NOMO-1 (cell line): ENCODE measurements around the gene PADI2.

Source experiments
- DNase-seq, 2 experiments: peaks; one replicate each; lab custom pipeline; 2025; ENCODE audit not compliant: unreplicated experiment in 2 of 2; lab: John Stamatoyannopoulos, UW

The PADI2 gene

DNA sequence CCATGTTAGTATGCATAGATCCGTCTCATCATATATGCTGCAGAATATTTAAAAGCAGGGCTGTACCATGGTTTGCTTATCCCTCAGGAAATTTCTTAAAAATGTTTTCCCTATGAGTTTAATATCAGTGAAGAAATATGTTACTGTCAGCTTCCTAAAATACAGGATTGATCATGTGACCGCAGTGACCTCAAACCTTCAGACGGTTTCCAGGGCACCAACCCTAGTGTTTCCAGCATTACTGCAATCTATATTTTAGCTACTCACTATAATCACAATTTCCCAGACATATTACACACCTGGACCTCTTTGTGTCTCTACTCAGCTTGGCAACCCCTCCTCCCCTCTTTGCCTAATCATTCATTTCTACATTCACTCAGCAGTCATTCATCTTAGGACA lies 57.8 kb downstream of the PADI2 start:
- peak in 1 of 2 experiments; percentile 46 for DNase-seq

DNA sequence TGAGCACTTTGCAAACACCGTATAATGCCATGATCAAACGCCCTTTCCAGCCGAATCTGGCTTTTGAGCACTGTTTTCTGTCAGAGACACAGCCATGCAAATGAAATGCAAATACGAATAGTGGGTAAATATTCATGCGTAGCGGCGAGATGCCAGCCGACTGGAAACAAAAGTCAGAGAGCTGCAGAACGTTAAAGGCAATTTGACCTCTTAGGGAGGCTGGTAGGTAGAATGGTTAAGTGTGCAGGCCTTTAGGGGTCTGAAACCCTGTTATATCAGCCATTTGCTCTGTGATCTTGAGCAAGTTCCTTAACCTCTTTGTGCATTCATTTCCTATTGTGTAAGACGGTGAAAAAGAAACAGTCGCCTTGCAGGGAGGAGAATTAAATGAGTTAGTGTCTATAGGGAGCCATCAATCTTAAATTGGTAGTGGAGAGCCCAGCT lies 58.9 kb downstream of the PADI2 start:
- peak; percentile 65 to 92 for DNase-seq

DNA sequence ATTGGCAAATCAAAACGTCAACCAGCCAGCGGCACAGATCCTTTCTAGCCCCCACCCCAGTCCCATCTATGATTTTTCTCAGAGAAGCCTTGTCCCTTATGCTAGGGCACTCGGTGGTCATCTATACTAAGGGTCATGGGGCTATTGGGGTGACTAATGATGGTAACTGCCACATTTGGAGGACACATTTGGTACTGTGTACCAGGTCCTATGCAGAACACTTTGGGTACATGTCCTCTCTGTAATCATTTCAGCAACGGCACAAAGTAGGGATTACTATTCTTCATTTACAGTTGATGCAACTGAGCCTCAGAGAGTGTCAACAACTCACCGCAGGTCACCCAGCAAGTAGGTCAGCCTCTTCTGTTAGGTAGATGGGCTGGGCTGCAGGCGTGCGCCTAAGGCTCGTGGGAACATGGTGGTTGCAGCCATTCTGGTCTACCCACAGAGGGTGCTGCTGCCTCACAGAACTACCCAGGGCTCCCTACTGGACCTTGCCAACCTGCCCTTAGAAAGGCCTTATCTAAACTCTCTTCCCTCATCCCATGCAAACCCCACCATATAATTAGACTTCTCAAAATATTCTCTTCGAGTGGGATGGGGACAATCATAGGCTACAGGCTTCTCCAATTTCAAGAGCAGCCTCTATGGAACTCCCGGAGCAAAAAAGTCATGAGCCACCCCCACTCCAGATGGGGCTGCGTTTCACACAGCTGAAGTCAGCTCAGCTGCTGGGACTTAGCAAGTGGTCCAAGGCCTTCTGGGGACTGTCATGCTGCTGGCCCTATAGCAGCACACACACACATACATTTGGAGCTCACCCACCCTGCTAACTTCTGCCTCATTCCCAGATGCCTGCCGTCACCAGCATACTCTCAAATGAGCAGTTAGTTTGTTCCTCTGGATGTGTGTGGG lies 59.6 kb downstream of the PADI2 start:
- DNase-seq = peak; percentile 70 to 89

DNA sequence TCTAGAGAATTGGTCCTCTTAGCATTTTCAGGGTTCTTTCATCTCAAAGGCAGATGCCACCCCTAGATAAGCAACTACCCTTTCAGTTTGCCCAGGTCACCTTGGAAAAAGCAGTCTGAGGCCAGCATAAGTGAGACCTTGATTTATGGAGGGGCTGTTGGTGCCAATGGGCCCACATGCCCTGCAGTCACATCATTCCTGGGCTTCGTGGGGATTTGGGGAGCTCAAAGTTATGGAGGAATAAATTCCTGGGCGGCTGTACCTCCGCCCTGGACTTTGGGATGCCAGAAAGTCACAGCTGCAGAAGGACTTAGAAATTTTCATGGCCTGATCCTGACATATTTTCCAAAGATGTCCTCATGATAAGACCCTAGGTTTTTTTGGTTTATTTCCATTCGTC lies 62.7 kb downstream of the PADI2 start:
- DNase-seq = no peak

DNA sequence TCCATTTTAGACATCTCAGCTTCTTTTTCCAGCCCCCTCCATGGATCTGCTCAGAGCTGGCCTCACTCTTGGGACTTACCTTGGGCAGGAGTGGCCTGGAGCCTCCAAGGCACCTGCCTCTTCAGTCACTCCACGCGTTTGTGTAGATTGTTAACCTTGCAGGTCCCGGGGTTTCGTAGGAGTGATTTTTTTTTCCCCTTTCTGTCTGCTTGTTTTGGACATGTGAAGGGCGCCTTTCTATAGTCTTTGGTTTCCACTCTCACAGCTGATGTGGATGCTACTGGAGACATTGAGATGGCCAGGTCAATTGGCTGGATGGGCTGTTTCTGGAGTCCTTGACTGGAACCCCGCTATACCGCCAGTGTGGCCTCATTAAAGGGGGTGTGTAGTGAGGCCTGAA lies 63.5 kb downstream of the PADI2 start:
- DNase-seq = no peak

DNA sequence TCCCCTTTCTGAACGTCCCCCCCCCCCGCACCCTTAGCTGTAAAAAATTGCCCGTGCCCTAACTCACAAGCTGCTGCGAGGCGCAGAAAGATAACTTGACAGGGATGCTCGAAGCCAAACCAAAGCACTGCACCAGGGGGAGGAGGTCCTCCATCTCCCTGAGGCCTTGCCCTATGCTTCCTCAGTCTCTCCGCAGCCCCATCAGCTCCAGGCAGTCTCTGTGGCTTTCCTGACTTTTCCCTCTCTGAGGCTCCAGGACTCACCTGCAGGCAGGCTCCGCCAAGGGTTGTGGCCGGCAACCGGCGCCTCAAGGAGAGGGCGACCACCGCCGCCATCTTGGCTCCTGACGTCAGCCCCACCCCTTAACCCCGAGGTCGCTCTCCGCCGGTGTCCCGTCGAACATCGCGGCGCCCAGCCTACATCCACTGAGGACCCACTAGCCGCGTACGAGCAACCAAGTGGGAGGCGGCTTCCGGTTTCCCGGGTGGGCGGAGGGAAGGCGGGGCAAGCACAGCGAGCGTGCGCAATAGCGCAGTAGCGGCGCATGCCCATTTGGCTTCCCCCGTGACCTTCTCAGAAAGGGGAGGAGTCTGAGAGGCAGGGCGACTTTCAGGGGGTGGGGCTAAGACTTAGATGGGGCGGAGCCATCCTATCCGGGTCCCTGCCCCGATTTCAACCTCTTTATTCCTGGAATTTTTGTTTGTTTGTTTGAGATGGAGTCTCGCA lies 65.4 kb downstream of the PADI2 start, which contains the start of gene SDHB:
SDHB (minus strand) TSS at position 348 of the 726 bp plus-strand sequence; CDS start at position 335, 13 bp downstream.
- DNase-seq = peak; percentile 95 to 96

DNA sequence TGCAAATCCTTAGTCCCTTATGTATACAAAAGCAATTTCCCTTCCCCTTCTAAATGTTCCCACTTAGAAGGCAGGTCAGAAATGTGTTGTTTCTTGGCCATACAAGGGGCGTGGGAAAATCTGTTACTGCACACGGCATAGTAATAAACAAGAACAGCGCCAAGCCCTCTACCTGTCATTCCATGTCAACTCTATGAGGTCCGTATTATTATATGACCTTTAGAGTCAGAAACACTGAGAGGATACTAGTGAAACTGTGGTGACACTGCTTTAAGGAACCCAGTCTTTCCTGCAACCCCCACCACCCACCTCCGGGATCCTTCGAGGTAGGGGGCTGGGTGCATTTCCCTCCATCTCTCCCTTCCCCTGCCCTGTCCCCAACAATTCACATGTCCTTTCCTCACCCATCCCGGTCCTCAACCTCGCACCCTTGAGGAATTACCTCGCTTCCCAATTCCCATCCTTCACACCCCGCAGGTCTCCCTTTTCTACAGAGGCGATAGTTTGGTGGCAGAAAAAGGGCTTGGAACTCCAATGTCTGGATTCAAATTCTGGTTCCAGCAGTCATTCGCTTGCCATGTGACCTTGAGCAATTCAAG lies 66.1 kb downstream of the PADI2 start:
- no peak for DNase-seq

DNA sequence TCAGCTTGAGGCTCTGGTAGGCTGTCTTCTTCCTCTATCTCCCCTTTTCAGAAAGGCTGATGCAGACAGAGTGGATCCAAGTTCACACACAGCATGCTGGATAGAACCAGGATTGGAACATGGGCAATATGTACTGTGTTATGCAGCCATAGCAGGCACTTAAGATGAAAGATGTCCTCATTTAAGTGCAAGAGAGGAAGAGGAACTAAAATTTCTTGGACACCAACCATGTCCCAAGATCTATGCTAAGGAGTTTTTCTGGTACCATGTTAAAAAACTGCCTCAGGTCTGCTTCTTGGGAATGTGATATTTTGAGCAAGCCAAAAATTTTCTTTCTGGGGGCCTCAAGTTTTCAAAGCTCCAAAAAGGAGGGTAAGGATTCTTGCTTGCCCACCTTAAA lies 66.6 kb downstream of the PADI2 start:
- peak in 1 of 2 experiments; percentile 33 for DNase-seq

DNA sequence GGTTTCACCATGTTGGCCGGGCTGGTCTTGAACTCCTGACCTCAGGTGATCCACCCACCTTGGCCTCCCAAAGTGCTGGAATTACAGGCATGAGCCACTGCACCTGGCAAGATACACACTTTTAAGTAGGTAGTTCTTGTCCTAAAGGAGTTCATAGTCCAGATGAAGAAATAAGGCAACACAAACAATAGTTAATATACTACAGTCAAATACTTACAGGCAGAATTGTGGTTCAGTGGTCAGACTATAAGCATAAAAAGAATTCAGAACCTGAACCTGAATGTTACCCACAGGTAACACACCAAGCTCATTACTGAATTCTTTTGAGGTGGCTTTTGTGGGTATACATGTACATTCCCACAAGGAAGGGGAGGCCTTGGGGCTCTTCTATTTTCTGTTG lies 67.2 kb downstream of the PADI2 start:
- no peak for DNase-seq

DNA sequence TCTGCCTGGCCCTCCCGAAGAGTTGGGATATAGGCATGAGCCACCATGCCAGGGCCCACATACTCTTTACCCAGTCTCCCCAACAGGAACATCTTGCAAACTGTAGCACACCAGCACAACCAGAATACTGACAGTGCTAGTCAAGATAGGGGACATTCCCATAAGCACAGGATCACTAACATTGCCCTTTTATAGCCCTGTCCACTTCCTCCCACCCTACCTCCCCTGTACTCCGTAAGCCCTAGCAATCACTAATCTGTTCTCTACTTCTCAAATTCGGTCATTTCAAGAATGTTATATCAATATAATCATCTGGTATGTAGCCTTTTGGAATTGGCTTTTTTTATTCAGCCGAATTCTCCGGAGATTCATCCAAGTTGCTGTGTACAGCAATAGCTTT lies 71.3 kb downstream of the PADI2 start:
- no peak for DNase-seq

DNA sequence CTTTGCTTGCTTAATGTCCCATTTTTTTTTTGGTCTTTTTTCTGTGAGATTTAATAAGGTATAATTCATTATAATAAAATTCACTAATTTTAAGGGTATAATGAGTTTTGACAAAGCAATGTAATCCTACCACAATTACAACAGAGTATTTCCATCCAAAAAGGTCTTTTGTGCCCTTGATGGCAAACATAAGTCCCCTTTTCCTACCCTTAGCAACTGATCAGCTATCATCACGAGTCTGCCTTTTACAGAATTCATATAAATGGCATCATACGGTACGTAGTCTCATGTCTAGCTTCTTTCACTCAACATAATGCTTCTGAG lies 73.0 kb downstream of the PADI2 start:
- DNase-seq = no peak

DNA sequence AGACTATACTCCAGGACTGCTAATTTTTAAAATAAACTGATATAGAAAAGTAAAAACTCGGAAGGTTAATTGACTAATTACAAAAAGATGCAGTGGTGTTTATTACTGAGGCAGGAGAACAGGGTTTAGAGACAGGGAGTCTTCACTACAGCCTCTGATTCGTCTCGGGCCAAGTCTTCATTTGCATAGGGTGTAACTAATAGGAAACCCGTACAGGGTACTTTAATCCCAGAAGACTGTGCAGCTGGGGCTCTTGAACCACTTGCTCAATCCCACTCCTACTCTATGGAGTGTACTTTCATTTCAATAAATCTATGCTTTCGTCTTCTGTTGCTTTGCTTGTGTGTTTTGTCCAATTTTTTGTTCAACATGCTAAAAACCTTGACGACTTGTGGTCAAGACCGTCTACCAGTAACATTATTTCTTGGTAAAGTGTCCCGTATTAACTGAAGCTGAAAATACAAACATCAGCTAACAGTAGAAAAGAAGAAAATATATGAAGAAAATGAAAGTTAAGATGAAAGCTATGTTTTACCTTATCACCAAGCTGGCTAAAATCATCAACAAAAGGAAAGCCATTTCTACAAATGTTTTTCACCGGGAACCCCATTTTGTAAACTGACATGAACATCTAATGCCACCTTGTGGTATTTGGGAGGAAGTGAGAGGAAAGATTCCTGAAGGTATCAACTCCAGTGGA lies 73.5 kb downstream of the PADI2 start:
- peak in 1 of 2 experiments; percentile 48 for DNase-seq

DNA sequence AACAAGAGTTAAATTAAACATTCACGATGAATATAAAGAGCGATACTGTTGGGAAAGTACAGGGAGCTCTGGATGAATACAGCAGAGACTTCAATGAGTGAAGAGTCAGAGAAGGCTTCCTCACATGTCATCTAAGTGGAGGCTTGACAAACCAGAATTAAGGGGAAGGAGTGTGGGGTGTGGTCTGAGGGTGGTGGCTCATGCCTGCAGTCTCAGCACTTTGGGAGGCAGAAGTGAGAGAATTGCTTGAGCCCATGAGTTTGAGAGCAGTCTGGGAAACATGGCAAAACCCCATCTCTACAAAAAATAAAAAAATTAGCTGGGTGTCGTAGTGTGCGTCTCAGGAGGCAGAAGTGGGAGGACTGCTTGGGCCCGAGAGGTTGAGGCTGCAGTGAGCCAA lies 74.1 kb downstream of the PADI2 start:
- no peak for DNase-seq

DNA sequence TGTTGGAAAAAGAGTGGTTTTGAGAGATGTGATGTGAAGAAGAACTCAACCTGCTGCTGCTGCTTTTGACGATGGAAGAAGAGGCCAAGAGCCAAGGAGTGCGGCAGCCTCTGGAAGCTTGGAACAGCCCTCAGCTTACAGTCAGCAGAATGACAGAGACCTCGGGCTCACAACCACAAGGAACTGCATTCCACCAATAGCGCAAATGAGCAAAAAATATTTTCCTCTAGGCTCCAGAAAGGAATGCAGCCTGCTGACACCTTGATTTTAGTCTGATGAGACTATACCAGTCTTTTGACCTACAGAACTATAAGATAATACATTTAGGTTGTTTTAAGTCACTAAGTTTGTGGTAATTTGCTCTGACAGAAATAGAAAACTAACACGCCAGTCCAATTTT lies 75.6 kb downstream of the PADI2 start:
- DNase-seq = no peak

DNA sequence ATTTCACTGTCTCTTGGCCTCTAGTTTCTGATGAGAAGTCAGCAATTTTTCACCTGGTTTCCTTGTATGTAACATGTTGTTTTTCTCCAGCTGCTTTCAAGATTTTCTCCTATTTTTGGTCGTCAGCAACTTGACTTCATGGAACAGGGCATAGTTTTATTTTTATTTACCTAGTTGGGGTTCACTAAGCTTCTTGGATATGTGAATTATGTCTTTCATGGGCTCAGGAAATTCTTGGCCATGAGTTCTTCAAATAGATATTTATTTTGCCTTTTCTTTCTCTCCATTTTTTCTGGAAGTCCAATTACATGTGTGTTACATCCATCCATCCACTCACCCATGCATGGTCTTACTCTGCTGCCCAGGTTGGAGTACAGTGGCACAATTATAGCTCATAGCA lies 79.1 kb downstream of the PADI2 start:
- DNase-seq = no peak

DNA sequence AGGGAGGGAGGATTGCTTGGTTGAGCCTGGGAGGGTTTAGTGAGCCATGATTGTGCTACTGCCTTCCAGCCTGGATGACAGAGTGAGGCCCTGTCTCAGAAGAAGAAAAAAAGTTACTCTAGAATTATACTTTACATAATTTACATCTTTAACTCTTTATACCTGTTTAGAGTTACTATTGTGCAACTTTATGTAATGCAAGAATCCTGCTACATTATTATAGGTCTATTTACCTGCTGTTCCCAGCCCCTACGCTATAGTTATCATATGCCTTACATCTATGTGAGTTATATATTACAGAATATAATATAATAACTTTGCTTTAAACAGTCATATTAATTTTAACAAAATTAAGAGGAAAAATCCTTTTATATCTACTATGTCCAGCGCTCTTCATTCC lies 79.7 kb downstream of the PADI2 start:
- no peak for DNase-seq

DNA sequence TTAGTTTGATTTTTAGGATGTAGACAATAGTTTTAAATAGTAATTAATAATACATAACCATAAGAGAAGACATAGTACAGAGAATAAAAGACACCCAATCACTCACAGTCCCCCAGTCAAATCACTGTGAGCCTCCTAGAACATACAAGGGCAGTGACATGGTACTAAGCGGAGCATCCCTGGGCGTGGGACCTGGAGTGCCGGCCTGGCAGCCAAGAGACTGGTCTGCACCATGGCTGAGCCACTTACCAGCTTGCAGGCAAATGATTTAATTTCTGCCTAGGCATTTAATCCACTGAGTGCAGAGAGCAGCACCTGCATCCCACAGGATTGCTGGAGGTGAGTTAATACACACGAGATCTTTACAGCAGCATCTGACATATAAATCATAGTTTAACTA lies 85.8 kb downstream of the PADI2 start:
- DNase-seq = no peak

DNA sequence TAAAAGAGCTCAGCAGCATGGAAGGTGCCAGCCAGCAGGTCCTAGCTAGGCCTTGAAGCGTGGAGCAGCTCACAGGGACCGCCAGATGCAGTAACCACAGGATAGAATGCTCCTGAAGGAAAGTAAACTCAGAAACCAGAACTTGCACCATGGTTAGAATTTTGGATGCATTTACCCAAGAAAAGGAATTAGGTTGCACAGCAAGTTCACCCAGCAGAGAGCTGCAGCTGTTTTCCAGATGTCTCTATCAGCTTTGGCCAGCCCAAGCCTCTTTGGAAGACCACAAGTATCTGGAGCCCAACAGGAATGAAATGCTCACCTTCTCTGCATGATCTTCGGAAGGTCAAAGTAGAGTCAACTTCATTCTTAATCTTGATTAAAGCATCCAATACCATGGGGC lies 86.5 kb downstream of the PADI2 start:
- no peak for DNase-seq

DNA sequence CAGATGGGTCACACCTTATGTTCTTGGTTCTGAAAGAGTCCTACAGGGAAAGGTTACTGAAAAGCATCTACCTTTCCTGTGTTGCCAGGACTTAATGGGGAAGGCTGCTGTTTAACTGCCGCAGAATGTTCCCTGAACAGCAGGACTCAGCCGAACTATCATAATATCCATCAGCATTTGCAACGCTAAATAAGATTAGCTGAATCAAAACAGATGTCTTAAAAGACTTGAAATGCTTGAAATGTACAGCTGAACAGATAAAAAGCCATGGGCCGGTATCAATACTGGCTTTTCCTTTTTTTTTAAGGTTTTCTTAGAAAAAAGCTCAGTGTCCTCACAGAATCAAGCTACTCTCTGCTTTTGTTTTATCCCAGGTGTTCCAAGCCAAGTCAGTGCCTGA lies 87.8 kb downstream of the PADI2 start:
- DNase-seq = no peak

DNA sequence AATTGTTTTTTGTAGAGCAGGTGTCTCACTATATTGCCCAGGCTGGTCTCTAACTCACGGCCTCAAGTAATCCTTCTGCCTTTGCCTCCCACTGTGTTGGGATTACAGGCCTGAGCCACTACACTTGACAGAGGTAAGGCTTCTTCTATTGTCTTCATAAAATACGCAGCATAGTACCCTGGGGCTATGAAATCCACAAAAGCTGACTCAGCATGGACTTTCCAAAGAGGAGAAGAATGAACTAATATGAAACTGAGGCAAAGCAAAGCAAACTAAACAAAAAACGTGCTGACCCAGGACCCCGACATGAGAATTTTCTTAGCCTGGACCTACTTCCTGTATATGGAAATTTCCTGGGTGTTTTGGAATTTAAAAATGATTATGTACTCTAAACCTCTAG lies 89.0 kb downstream of the PADI2 start:
- no peak for DNase-seq

DNA sequence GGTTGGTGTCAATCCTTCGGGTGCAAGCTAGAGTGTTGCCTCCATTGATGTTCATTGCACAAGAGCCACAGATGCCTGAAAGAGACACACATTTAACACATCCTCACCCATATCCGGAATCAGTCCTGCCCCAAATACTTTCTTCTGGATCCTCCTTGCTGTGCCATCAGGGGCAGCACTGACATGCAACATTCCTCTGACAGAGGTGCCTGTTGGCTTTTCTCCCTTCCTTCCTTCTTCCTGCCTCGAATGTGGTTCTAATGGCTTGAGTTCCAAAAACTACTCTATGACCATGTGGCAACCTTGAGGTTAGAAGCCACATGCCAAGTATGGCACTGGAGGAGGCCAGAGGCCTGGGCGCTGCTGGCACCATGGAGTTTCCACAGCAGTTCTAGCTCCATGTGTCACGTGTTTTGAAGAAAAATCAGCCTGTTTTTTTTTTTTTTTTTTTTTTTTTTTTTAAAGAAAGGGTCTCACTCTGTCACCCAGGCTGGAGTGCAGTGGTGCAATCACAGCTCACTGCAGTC lies 90.5 kb downstream of the PADI2 start:
- DNase-seq = no peak
